HG03196 (cell line): Measurements from ENCODE around the gene USP6.
"Not testable (repeated sequence)": the region's sequence is repeated elsewhere in the genome, so short reads cannot be mapped to it uniquely, and the experiment has no call there.

Experiments used
- ATAC-seq: cut with Tn5 transposase; IDR thresholded peaks from one replicate; pipeline ENCODE4 v1.9.1; 2021; ENCODE audit not compliant: unreplicated experiment

The USP6 gene

GRCh38 chr17:5121186-5121841 is 5.5 kb downstream of the USP6 start:
- no peak for ATAC-seq

- ATAC-seq: not testable (repeated sequence)
These were observed 6.2 kb downstream of the USP6 start for GRCh38 chr17:5122056-5122455.

- no peak for ATAC-seq
These were observed 6.9 kb downstream of the USP6 start for GRCh38 chr17:5122586-5123342.

- ATAC-seq: no peak
These were observed 7.7 kb downstream of the USP6 start for GRCh38 chr17:5123343-5124124.

GRCh38 chr17:5124125-5124760 is 8.4 kb downstream of the USP6 start:
- not testable (repeated sequence) for ATAC-seq

- not testable (repeated sequence) for ATAC-seq
These were observed 9.1 kb downstream of the USP6 start for GRCh38 chr17:5124896-5125295.

- no peak for ATAC-seq
These were observed 11.1 kb downstream of the USP6 start for GRCh38 chr17:5126719-5127488.

- ATAC-seq: no peak
These were observed 12.1 kb downstream of the USP6 start for GRCh38 chr17:5127910-5128309.

- ATAC-seq: not testable (repeated sequence)
These were observed 12.6 kb downstream of the USP6 start for GRCh38 chr17:5128387-5128786.

GRCh38 chr17:5128905-5129535 is 13.2 kb downstream of the USP6 start:
- no peak for ATAC-seq

GRCh38 chr17:5129770-5130169 is 13.9 kb downstream of the USP6 start:
- ATAC-seq: not testable (repeated sequence)

- not testable (repeated sequence) for ATAC-seq
These were observed 14.4 kb downstream of the USP6 start for GRCh38 chr17:5130261-5130660.

- ATAC-seq: not testable (repeated sequence)
These were observed 14.9 kb downstream of the USP6 start for GRCh38 chr17:5130687-5131086.

GRCh38 chr17:5131146-5131715 is 15.4 kb downstream of the USP6 start:
- no peak for ATAC-seq

GRCh38 chr17:5131799-5132502 is 16.1 kb downstream of the USP6 start:
- not testable (repeated sequence) for ATAC-seq

GRCh38 chr17:5132503-5133225 is 16.8 kb downstream of the USP6 start:
- not testable (repeated sequence) for ATAC-seq

- no peak for ATAC-seq
These were observed 17.5 kb downstream of the USP6 start for GRCh38 chr17:5133311-5133710.

- ATAC-seq: not testable (repeated sequence)
These were observed 18.1 kb downstream of the USP6 start for GRCh38 chr17:5133961-5134360.
